Measurements from ENCODE around the gene STPG4. TPM values are rescaled to one million over a fixed set of nuclear protein-coding genes. Genes with fewer than 3 reads are reported as not detected.

The STPG4 gene
- total and polyA plus RNA-seq, 2 donors from 2014 or later = not detected

GRCh38 chr2:47038656-47039488 lies 116.2 kb downstream of the STPG4 start:
- Histone ChIP-seq H3K9me3 (ENCODE audit: control insufficient read depth in 2 of 3, insufficient read depth in 1 of 3, low read length in 3 of 3) (no peaks in the 10 kb centered on the region), H3K4me1 (ENCODE audit: control insufficient read depth in 2 of 3, insufficient read depth in 2 of 3, low read depth in 1 of 3, low read length in 3 of 3) (peaks cover 0 to 22% (median 19%) of the 10 kb centered on the region in 3 donors), H3K36me3 (ENCODE audit: control insufficient read depth in 2 of 3, insufficient read depth in 3 of 3, low read length in 3 of 3) (no peaks in the 10 kb centered on the region), H3K27ac (ENCODE audit: low read depth in 2 of 2, low read length in 2 of 2) (no peak overlapping the region), H3K9ac (ENCODE audit: low read length in 3 of 3) (no peak overlapping the region), H3K27me3 (ENCODE audit: control insufficient read depth, insufficient read depth, low read length) (no peaks in the 10 kb centered on the region), H3K4me3 (ENCODE audit: low read length in 3 of 3) (no peak overlapping the region)
- intact Hi-C loops (cut with DNase I) = no loop called here
- DNase-seq (no peak), FAIRE-seq (no peak)
- no peak for TF ChIP-seq CTCF (IDR thresholded peaks at IDR 0.05; ENCODE audit: borderline replicate concordance, extremely low read depth, insufficient read depth)

GRCh38 chr2:47037678-47038077 lies 117.4 kb downstream of the STPG4 start:
- H3K4me1 ChIP-seq (ENCODE audit: control insufficient read depth in 2 of 3, insufficient read depth in 2 of 3, low read depth in 1 of 3, low read length in 3 of 3) = peaks cover 2 to 30% (median 24%) of the 10 kb centered on the region in 3 donors
- no peak for TF ChIP-seq CTCF (IDR thresholded peaks at IDR 0.05; ENCODE audit: borderline replicate concordance, extremely low read depth, insufficient read depth)
- H3K4me3 ChIP-seq (ENCODE audit: low read length in 3 of 3) = no peak overlapping the region
- no peak overlapping the region for H3K9ac ChIP-seq (ENCODE audit: low read length in 3 of 3)
- FAIRE-seq (no peak), DNase-seq (no peak)
- intact Hi-C loops (cut with DNase I) = no loop called here
- H3K9me3 ChIP-seq (ENCODE audit: control insufficient read depth in 2 of 3, insufficient read depth in 1 of 3, low read length in 3 of 3) = no peaks in the 10 kb centered on the region
- peaks cover 0 to 6% (median 0%) of the 10 kb centered on the region in 3 donors for H3K36me3 ChIP-seq (ENCODE audit: control insufficient read depth in 2 of 3, insufficient read depth in 3 of 3, low read length in 3 of 3)
- H3K27me3 ChIP-seq (ENCODE audit: control insufficient read depth, insufficient read depth, low read length) = no peaks in the 10 kb centered on the region
- H3K27ac ChIP-seq (ENCODE audit: low read depth in 2 of 2, low read length in 2 of 2) = no peak overlapping the region

Other genes starting within 250 kb of the STPG4 start
- gene MCFD2, start 239.5 kb downstream of the STPG4 start, total RNA-seq = 86.6 TPM
- 42.2 TPM for gene MCFD2, start 239.5 kb downstream of the STPG4 start, polyA plus RNA-seq (ENCODE audit: insufficient read depth, low read depth, low replicate concordance)
- gene TTC7A, start 214.1 kb downstream of the STPG4 start, total RNA-seq = 45.7 TPM
- gene TTC7A, start 214.1 kb downstream of the STPG4 start, polyA plus RNA-seq (ENCODE audit: insufficient read depth, low read depth, low replicate concordance) = 8.8 TPM
- 576 TPM for gene CALM2, start 21.2 kb upstream of the STPG4 start, total RNA-seq
- gene CALM2, start 21.2 kb upstream of the STPG4 start, polyA plus RNA-seq (ENCODE audit: insufficient read depth, low read depth, low replicate concordance) = 633 TPM
- 229 TPM for gene EPCAM, start 214.0 kb upstream of the STPG4 start, total RNA-seq
- gene EPCAM, start 214.0 kb upstream of the STPG4 start, polyA plus RNA-seq (ENCODE audit: insufficient read depth, low read depth, low replicate concordance) = 298 TPM
- gene MSH2, start 247.8 kb upstream of the STPG4 start, total RNA-seq = 17.0 TPM
- gene MSH2, start 247.8 kb upstream of the STPG4 start, polyA plus RNA-seq (ENCODE audit: insufficient read depth, low read depth, low replicate concordance) = 7.2 TPM

Data from kidney (tissue), 14 donors.